GM21360 (cell line): ENCODE data around the gene VWF.
"Not testable (repeated sequence)": the region's sequence is repeated elsewhere in the genome, so short reads cannot be mapped to it uniquely, and the experiment has no call there.

ENCODE experiments used
- ATAC-seq: cut with Tn5 transposase; IDR thresholded peaks from one replicate; pipeline ENCODE4 v1.9.1; 2021; ENCODE audit warnings: mild to moderate bottlenecking, moderate library complexity; ENCODE audit not compliant: unreplicated experiment

Gene VWF

DNA sequence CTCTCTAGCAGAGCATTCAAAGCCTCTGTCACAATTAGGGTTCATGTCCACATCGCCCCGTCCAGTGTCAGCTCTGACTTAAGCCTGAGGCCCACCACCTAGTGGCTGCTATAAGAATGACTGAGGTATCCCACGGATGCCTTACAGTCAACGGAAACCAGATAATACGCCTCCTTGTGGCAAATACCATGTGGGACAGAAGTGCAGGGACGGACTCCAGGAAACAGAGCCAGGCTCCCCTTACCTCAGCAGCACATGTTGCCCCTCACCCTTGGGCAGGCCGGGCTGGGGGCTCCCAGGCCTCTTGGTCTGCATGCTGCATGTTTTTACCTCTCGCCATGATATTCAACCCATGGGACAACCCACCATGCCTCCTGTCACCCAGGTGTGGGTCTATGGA, 86.3 kb downstream of the VWF start:
- peak; percentile 64 for ATAC-seq

DNA sequence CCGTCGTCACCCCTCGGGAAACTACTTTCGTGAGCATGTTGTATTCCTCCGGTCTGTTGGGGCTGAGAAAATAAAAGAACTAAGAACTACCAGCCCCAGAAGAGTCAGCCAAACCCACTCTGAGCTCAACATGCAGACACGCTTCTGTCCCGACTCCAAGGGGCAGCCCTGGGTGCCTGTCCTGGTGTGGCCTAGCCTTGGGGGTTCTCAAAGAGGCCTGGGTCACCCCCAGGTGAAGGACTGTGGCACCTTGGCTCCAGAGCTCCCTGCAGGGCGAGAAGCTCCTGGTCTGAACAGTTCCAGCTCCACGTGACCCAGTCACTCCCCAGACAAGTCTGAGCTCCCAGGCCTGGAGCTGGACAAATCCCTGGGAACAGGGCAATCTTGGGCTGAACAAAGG, 87.0 kb downstream of the VWF start:
- no peak for ATAC-seq

DNA sequence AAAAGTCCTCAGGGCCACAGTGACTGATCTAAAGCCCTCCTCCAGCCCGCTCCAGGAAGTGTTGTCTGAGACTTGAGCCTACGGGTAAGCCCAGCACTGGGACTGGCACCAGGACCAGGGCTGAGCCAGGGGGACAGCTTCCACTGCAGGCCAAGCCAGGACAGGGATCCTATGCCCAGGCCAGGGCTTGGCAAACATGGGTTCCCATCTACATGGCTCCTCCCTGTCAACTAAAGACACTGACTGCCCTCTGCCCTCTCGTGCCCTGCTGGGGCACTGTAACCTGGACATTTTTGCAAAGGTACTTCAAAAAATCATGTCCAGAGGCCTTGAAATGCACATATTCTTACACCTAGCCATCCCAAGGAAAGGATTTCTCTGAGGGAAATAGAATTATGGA, 88.0 kb downstream of the VWF start:
- ATAC-seq: no peak

DNA sequence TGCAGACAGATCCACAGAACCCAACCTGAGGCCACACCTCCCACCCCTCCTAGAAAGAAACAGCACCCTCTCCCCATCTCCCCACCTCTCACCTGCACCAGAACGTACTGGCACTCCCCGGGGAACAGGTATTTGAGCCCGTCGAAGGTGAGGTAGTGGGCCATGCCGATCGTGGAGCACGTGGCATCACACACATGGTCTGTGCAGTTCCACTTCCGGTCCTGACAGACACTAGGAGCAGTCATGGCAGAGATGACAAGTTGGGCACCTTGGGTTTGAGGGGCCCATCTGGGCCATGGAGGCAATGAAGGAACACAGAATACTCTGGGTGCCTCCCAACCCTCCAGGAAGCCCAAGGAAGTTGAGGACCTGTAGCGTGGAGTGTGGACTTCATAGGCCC, 89.9 kb downstream of the VWF start:
- ATAC-seq: no peak

DNA sequence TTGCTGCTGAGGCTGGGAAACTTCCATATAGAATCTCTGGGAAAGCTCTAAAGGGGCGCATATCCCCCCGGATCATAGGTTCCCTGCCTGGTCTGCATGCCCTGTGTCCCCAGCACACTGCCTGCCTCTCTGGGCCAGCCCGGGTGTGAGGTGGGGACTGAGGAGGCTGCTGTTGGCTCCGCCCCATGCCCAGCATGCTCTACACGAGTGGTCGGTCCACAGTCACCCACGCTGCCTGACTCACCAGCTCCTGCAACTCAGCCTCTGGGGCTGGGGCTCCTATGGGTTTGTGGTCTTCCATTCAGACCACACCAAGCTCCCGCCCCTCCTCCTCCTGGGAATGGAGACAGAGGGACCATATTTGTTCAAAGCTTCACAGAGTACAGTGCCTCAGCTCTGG, 90.9 kb downstream of the VWF start:
- ATAC-seq: no peak

DNA sequence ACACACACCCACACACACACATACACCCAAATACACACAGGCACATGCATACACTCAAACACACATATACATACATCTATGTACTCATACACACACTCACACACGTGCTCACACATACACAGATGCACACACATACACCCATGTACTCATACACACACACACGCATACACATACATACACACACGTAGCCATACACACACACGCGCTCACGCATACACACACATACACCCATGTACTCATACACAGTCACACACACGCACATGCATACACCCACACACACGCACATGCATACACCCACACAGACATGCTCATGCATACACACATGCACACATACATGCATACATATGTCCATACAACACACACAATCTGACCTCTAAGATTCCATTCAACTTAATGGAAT, 91.7 kb downstream of the VWF start:
- ATAC-seq: no peak

DNA sequence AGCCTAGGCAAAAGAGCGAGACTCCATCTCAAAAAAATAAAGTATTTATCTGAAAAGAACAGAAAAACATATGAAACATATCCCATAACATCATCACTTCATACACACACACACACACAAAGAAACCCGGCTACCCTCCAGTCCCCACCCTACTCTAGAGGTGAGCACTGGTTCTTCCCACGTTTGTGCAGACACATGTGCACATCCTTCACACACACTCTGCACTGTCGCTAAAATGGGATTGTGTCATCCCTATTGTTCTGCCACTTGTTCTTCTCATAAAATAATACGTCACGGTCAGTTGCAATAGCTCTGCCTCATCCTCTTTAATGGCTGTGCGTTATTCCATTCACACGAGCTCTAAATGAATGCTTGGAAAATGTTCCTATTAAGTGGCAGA, 93.5 kb downstream of the VWF start:
- no peak for ATAC-seq

DNA sequence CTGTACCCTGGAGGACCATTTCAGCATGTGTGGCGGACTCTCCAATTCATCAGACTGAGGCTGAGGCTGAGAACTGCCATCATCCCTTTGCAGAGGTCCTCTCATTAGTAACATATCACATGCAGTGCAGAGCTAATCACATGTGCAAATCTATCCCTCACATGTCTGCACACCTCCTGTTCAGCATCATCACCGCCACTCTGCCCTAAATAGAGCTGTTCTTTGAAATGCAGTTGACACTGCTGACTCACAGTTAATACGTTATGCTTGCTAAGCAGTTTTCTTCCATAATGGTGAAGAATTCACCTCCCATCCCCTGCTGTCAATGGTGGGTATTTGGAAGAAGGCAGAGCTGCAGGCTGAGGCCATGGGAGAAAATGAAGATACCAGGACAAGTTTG, 94.4 kb downstream of the VWF start:
- ATAC-seq: no peak

DNA sequence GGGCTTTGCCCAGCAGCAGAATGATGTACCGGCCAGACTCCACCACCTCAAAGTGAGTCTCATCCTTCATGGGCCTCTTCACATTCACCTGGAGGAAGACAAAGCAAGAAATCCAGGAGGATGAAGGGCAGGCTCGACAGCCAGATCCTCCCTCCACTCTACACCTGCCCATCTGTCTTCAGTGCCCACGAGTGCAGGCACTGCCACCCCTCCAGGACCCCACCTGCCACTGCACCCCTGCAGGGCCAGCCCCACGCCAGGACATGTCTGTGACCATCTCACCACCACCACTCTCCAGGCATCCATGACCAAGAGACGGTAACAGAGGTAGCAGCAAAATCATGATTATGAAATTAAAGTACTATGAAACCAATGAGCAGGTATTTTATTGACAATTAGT, 95.1 kb downstream of the VWF start:
- ATAC-seq: no peak

DNA sequence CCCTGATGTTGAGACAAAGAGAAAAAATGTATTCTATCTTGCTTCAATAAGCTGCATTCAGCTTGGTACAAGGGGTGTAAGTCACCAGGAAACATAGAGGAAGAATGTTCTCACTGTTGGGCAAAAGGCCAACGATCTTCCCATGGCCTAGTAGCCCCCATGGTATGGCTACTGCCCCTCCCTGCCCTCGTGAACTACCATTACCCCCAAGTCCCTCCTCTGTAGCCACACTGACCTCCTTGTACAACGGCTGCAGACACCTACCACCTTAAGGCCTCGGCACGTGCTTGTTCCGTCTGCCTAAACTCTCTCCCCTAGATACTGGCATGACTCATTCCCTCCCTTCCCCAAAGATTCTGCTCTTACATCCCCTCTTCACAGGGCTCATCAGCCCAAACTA, 97.5 kb downstream of the VWF start:
- ATAC-seq: no peak

DNA sequence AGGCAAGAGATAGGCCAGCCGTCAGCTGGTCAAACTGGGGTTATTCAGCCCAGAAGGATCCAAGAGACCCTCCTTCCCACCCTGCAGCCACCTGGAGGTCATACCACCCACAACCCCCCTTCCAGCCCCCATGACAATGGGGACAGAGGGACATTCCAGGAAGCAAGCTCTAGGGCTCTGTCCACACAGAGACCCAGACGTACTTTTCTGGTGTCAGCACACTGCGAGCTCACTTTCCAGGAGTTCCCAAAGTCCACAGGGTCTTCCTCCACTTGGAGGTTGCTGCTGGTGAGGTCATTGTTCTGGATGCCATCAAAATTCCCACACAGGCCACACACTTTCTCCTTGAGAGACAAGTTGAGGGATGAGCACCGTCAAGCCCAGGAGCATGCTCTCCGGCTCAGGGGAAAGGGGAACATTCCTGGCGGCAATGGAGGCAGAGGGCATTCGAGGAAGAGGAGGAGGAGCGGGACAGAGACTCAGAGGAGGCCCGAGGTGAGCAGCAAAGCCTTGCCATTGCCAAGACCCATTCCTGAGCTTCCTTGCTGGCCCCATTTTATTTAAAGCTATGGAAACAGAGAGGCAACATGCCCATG, 98.7 kb downstream of the VWF start:
- ATAC-seq: not testable (repeated sequence)

DNA sequence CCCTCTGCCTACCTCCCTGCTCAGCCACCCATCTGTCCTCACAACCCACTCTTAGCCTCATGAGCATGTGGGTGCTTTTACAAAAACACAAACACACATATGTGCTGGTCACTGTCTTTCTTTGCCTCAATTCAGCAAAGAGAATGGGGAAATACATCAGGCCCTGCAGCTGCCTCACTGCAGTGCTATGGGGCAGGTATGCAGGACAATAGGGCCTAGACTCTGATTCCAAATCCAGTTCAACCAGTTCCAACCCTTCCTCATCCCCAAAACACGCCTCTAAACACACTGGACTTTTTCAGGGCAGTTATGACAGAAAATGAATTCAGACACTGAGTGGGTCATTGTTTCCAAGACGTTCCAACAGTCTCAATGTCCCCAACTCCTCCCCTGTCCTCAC, 100.4 kb downstream of the VWF start:
- not testable (repeated sequence) for ATAC-seq

DNA sequence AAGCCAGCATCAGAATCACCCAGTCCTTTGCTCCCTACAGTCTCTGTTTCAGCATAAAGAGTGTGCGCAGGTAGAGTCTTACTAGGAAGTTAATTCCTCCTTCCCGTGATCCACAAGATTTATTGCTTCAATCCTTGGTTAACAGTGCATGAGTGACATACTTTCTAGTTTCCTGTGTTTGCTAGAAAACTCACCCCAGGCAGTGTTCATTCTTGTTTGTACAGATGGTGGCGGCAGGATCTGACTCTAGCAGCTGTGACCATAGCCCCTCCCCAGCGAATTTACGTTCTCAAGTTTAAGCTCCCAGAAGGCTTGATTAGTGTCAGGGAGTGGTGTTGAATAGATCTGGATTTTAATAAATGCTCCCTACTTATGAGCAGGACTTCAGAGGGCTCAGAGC, 103.5 kb downstream of the VWF start:
- ATAC-seq: no peak

DNA sequence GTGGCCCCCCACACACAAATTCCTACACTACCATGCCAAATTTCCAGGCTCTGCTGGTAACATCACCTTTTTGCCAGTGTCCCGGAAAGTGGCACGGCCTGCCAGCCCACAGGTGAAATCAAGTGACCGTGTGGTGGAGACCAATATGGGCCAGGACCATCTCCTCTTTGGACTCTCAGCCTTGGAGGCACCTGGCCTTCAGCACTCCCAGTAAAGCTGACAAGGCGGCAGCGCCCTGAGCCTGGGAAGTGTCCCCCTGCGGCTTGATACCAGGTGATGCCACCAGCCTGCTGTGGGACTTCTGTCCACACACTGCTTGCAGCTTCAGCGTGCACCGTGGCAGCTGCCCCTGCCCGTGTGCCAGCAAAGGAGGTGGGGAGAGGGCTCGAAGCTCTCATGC, 104.0 kb downstream of the VWF start:
- not testable (repeated sequence) for ATAC-seq

DNA sequence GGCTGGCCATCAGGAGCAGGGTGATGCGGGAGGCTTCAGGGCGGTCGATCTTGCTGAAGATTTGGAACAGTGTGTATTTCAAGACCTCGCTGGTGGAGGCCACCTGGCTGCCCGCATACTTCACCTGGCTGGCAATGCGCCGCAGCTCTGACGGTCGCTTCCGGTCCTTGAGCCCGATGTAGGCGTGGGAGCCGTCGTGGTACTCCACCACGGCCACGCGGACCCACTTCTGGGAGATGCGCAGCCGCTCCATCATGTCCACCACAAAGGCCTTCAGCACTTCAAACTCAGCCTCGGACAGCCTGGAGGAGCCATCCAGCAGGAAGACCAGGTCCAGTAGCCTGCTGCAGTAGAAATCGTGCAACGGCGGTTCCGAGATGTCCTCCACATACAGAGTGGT, 105.2 kb downstream of the VWF start:
- not testable (repeated sequence) for ATAC-seq

DNA sequence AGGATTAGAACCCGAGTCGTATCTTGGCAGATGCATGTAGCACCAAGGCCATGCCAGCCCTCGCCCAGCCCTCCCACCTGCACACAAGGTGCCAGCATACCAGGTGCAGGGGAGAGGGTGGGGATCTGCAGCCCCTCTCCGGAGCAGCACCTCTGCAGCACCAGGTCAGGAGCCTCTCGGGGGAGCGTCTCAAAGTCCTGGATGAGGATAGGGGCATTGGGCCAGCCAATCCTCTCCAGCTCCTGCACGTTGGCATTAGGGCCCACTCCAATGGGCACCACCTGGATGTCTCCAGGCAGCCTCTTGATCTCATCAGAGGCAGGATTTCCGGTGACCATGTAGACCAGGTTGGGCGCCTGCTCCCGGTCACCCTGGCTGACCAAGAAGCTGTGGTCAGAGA, 106.2 kb downstream of the VWF start:
- ATAC-seq: no peak

DNA sequence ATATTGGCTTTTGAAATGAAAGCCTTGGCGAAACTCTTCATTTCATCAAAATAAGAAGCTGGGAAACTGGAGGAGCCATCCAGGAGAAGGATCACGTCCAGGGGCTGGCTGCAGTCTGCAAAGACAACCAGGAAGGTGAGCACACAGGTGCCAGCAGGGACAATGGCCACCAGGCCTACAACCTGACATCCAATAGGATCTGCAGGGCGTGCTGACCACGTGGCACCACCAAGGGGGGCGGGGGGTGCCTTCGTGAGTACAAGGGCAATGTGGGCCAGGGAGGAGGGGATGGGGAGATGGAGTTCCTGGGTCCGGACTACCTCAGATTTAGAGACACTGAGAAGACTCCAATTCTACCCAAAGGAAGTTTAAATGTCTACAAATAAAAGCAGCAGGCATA, 107.7 kb downstream of the VWF start:
- no peak for ATAC-seq

DNA sequence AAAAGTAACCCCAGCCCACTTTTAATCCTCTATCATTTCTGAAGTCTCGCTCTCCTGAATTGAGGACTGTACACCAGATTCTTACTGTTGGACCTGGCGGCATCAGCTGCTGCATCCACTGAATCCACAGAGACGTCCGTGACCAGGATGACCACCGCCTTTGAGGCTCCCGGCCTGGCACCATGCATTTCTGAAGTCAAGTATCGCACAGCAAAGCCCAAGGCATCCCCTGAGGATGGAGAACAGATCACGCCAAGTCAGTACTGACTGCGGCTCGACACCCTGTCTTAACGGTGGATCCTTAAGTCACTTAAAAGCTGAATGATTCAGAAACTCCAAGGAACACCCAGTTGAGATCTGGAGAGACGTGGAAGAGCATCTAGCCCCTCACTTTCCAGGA, 108.5 kb downstream of the VWF start:
- not testable (repeated sequence) for ATAC-seq

DNA sequence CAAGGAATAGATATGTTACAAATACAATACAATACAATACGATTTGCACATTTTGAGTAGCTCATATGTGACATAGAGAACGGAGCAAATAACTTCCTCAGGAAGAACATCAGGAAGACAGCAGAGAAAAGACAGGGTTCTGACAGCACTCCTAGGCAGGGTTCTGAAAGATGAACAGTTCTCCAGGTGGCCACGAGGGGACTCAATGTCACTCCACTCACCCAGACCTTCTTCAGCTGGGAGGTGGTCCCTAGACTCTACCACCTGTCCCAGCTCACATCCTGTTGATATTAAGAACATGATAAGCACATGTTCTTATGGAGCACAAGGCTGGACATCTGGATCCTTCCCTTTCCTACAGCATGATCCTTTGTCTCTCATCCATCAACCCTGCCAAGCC, 109.2 kb downstream of the VWF start:
- ATAC-seq: not testable (repeated sequence)

DNA sequence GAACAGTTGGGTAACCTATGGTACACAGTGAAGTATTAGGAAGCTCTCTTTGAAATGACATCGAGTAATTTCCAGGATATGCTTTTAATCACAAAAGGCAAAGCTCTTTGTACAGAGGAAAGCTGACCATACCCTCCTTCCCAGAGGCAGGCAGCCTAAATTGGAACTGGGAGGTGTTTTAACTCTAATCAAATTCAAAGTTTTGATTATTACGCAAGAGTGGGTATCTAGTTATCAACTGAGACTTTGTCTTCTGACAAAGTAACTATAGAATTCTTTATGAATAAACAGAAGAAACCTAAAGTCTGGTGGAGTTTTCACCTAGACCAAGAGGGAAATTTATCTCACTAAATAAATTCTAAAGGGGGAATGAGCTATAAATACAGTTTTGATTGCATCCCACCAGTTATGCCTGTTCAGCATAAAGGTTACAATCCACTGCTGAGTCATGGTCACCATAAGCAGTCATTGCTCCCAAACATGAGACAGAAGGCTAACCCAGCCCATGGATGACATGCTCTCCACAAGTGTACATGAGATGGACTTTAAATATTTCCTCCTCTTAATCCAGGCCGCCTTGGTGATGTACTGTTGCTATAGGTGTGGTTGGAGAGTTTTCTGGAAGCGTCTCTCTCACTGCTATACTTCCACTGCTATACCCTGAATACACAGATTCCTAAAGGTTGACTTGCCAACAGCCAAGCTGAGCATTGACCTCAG, 113.7 kb downstream of the VWF start:
- ATAC-seq: not testable (repeated sequence)

DNA sequence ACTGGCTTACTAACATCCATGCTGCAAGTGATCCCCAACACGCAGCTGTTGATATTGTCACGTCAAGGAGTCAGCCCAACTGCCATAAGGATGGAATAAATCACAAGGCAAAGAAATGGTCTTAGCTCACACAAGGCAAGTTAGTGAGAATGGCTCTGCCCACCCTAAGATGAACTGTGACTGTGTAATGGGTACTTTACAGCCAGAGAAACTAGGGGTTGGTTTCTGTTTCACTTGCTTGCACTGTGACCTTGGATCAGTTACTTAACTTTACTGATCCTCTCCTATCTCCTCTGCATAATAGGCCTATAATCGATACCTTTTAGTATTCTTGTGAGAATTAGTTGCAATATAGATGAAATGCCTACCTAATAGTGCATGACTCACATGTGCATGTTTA, 127.2 kb downstream of the VWF start:
- ATAC-seq: no peak

DNA sequence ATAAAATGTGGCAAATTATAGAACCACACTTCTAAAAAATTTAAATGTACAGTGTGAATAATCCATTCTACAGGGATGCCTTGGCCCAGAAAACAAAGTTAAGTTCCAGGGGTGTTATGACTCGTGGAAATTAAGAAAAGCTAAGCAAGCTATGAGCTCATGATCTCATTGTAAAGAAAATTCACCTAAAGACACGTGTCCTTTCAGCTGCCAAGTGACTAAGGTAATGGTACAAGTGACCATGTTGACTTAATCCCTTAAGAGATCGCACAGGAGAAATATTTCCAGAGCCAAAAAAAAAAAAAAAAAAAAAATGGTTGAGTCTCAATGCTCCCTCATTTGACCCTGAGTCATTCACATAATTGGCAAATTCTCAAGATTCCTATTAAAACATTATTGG, 128.0 kb downstream of the VWF start:
- ATAC-seq: no peak

DNA sequence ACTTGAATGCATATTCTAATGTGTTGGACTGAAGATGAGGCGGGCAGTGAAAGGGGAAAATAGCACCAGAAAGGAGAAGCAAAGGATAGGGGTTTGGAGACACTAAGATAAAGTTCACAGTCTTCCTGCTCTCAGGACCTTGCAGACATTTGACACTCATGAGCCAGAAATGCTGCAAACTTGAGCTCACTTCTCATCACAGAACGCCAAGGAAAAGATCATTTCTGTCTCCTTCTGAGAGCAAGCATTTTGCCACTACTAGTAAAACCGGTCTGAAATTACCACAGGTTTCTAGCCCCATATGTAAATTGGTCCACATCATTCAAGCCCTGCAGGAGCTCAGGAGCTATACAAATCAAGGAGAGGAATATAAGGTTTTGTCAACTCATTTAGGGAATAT, 134.8 kb downstream of the VWF start:
- no peak for ATAC-seq
